Hematopoietic multipotent progenitor cell treated with erythropoietin and hydrocortisone succinate and interleukin-3 and kit ligand, for 4 days (in vitro differentiated cells): ENCODE measurements around the gene ADGRF5.

Source experiments
- DNase-seq: peaks from one replicate; pipeline ENCODE4 v3.0.0-alpha.2; 2015

Gene ADGRF5

GRCh38 chr6:46927066-46927465, 5.3 kb upstream of the ADGRF5 start:
- no peak for DNase-seq

- DNase-seq, result no peak
These were observed 4.7 kb upstream of the ADGRF5 start for GRCh38 chr6:46926481-46926880.

GRCh38 chr6:46925563-46926253, 4.0 kb upstream of the ADGRF5 start:
- DNase-seq, result no peak

- DNase-seq, result no peak
These were observed 1.7 kb upstream of the ADGRF5 start for GRCh38 chr6:46923476-46923875.

GRCh38 chr6:46921059-46921458, 679 bp downstream of the ADGRF5 start:
- no peak for DNase-seq

GRCh38 chr6:46918806-46919205, 2.9 kb downstream of the ADGRF5 start:
- no peak for DNase-seq

- no peak for DNase-seq
These were observed 4.7 kb downstream of the ADGRF5 start for GRCh38 chr6:46917002-46917545.

- no peak for DNase-seq
These were observed 5.9 kb downstream of the ADGRF5 start for GRCh38 chr6:46915866-46916265.

- DNase-seq, result no peak
These were observed 6.4 kb downstream of the ADGRF5 start for GRCh38 chr6:46915380-46915779.

GRCh38 chr6:46914279-46914810, 7.4 kb downstream of the ADGRF5 start:
- no peak for DNase-seq

GRCh38 chr6:46909371-46909770, 12.4 kb downstream of the ADGRF5 start:
- DNase-seq, result no peak

- no peak for DNase-seq
These were observed 15.0 kb downstream of the ADGRF5 start for GRCh38 chr6:46906776-46907175.

- DNase-seq, result no peak
These were observed 17.6 kb downstream of the ADGRF5 start for GRCh38 chr6:46904117-46904516.

- no peak for DNase-seq
These were observed 18.6 kb downstream of the ADGRF5 start for GRCh38 chr6:46903175-46903574.

- DNase-seq, result no peak
These were observed 19.8 kb downstream of the ADGRF5 start for GRCh38 chr6:46901882-46902314.

- DNase-seq, result peak; percentile 10
These were observed 21.5 kb downstream of the ADGRF5 start for GRCh38 chr6:46900266-46900665.

GRCh38 chr6:46899659-46900058, 22.1 kb downstream of the ADGRF5 start:
- no peak for DNase-seq

- DNase-seq, result no peak
These were observed 23.7 kb downstream of the ADGRF5 start for GRCh38 chr6:46898006-46898405.

GRCh38 chr6:46896871-46897270, 24.9 kb downstream of the ADGRF5 start:
- DNase-seq, result no peak

GRCh38 chr6:46895930-46896329, 25.8 kb downstream of the ADGRF5 start:
- DNase-seq, result no peak

GRCh38 chr6:46894433-46894832, 27.3 kb downstream of the ADGRF5 start:
- DNase-seq, result no peak

- no peak for DNase-seq
These were observed 28.1 kb downstream of the ADGRF5 start for GRCh38 chr6:46893648-46894047.

- DNase-seq, result no peak
These were observed 30.4 kb downstream of the ADGRF5 start for GRCh38 chr6:46891252-46891795.

- no peak for DNase-seq
These were observed 33.2 kb downstream of the ADGRF5 start for GRCh38 chr6:46888578-46888977.
